Measurements from ENCODE around the gene HOXA6.

HOXA6 gene

GRCh38 chr7:27095897-27096767, 51.4 kb downstream of the HOXA6 start, which contains the start of gene HOXA1:
Gene HOXA1, minus strand, starts transcription at chr7:27096000. Its CDS starts 88 bp downstream, at chr7:27095912.
- DNase-seq: peak; percentile 88

Data from fibroblast of skin of right quadriceps (primary cell).